Endothelial cell (in vitro differentiated cells): ENCODE data around the gene EARS2. TPM values are rescaled to one million over a fixed set of nuclear protein-coding genes. Genes with fewer than 3 reads are reported as not detected.

Experiments used
- DNase-seq: peaks from one replicate; pipeline ENCODE4 v3.0.0; 2021; ENCODE audit warnings: low spot score
- H3K27ac Mint-ChIP-seq: one replicate; pipeline ENCODE4 v1.8.0; 2021; ENCODE audit warnings: mixed read lengths, inconsistent platforms; ENCODE audit not compliant: unreplicated experiment
- H3K27me3 Mint-ChIP-seq: one replicate; pipeline ENCODE4 v1.8.0; 2021; ENCODE audit warnings: mild to moderate bottlenecking, moderate library complexity, mixed read lengths, inconsistent platforms; ENCODE audit not compliant: unreplicated experiment
- H3K36me3 Mint-ChIP-seq: one replicate; pipeline ENCODE4 v1.8.0; 2021; ENCODE audit warnings: mild to moderate bottlenecking, low read depth, mixed read lengths, inconsistent platforms; ENCODE audit not compliant: unreplicated experiment
- H3K4me1 Mint-ChIP-seq: one replicate; pipeline ENCODE4 v1.8.0; 2021; ENCODE audit warnings: mild to moderate bottlenecking, mixed read lengths, inconsistent platforms; ENCODE audit not compliant: unreplicated experiment
- H3K4me3 Mint-ChIP-seq: one replicate; pipeline ENCODE4 v1.8.0; 2021; ENCODE audit warnings: mild to moderate bottlenecking, mixed read lengths, inconsistent platforms; ENCODE audit not compliant: unreplicated experiment
- H3K9me3 Mint-ChIP-seq: one replicate; pipeline ENCODE4 v1.8.0; 2021; ENCODE audit warnings: mixed read lengths, inconsistent platforms; ENCODE audit not compliant: unreplicated experiment
- CTCF ChIP-seq: fragments of 200-600 bp; sonication (generic); IDR thresholded peaks from one replicate; pipeline ENCODE4 v1.5.0; 2021; ENCODE audit warnings: antibody characterized with exemption; ENCODE audit not compliant: unreplicated experiment
- total RNA-seq: library from RNA; stranded (reverse); fragmentation: NEBNext Ultra II Directional; extraction: Animal tissue kit (Norgen Biotek cat#: 25700); gene quantifications from one replicate; pipeline ENCODE4 v1.2.1, GENCODE V29; 2021; ENCODE audit not compliant: unreplicated experiment

The EARS2 gene
- total RNA-seq, 1 donor from 2014 or later: 14.1 TPM

DNA sequence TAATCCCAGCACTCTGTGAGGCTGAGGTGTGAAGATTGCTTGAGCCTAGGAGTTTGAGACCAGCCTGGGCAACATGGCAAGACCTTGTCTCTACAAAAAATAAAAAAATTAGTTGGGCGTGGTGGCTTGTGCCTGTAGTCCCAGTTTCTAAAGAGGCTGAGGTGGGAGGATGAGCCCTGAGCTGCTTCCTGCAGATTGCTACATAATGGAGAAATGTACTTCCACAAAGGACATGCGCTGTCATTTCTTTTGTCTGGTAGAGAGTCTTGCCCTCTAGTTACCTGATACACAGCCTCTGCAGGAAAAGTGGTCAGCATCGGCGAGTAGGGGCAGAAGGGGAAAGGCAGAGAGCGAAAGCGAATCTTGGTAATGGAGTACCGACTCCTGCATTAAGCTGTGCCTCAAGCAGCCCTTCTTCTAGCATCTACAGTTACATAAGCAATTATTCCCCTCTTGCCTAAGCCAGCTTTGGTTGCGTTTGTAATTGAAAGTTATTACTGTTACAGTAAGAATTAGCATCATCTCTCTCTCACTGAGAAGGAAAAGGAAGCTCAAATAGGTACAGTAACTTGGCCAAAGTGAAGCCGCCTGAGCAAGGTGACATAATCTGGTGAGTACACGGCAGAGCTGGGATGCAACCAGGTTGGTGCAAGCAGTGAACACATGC, 28.4 kb downstream of the EARS2 start:
- Mint-ChIP-seq H3K27me3 (peaks cover 3% of the 10 kb centered on the region), H3K36me3 (peaks cover 21% of the 10 kb centered on the region), H3K4me1 (no peaks in the 10 kb centered on the region), H3K27ac (no peak overlapping the region), H3K4me3 (no peak overlapping the region), H3K9me3 (no peaks in the 10 kb centered on the region)
- DNase-seq: no peak
- no peak for TF ChIP-seq CTCF

DNA sequence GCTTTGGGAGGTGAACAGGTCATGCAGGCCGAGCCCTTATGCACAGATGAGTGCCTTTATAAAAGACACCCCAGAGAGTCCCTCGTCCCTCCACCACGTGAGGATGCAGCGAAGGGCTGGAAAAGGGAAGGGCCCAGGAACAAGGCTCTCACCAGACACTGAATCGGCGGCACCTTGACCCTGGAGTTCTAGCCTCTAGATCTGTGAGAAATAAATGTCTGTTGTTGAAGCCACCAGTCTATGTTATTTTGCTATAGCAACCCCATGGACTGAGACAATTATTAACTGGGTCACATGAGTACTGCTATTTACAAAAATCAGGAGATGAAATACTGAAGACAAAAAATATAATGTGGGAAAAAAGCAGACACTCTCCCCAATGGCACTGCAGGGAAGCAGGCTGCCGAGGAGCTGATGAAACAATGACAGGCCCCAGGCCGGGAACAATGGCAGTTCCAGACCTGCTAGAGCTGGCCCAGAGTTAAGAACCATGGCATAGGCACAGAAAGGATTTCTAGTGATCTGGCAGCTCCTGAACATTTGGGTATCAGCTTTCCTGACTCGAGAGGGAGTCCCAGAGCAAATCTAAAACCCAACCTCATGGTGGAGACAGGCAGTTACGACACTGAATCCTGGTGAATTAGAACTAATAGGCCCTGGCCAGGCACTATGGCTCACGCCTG, 29.0 kb downstream of the EARS2 start:
- Mint-ChIP-seq H3K4me3 (no peak overlapping the region), H3K27me3 (peaks cover 3% of the 10 kb centered on the region), H3K9me3 (no peaks in the 10 kb centered on the region), H3K36me3 (peaks cover 23% of the 10 kb centered on the region), H3K27ac (no peak overlapping the region), H3K4me1 (no peaks in the 10 kb centered on the region)
- no peak for DNase-seq
- no peak for TF ChIP-seq CTCF

- H3K4me1 Mint-ChIP-seq: no peaks in the 10 kb centered on the region
- TF ChIP-seq CTCF: no peak
- no peak overlapping the region for H3K4me3 Mint-ChIP-seq
- DNase-seq: no peak
- H3K27me3 Mint-ChIP-seq: peaks cover 6% of the 10 kb centered on the region
- H3K9me3 Mint-ChIP-seq: no peaks in the 10 kb centered on the region
- peaks cover 25% of the 10 kb centered on the region for H3K36me3 Mint-ChIP-seq
- H3K27ac Mint-ChIP-seq: no peak overlapping the region
Observed at GRCh38 chr16:23524886-23525285, 32.3 kb downstream of the EARS2 start.

DNA sequence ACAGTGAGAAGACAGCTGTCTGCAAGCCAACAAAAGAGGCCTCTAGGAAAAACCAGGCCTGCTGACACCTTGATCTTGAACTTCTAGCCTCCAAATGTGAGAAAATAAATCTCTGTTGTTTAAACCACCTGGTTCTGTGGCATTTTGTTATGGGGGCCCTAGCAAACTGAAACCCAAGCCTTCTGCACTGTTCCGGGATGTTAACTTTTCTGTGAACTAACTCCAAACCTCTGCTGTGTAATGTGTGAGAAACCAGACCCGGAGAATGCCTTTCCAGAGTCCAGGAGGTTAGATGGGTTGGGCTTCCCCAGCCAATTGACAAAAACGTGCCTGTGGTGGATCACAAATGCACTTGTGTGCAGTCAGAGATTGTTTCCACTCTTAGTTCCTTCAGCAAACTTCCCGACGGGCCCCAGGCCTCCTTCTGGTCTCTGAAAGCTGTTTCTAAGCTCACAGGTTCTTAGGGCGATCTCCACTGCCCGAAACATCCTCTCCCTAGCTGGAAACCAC, 33.2 kb downstream of the EARS2 start:
- no peak for TF ChIP-seq CTCF
- Mint-ChIP-seq H3K27ac (no peak overlapping the region), H3K9me3 (no peaks in the 10 kb centered on the region), H3K36me3 (peaks cover 25% of the 10 kb centered on the region), H3K4me3 (no peak overlapping the region), H3K4me1 (no peaks in the 10 kb centered on the region), H3K27me3 (peaks cover 6% of the 10 kb centered on the region)
- DNase-seq: no peak

- no peak overlapping the region for H3K4me3 Mint-ChIP-seq
Observed at GRCh38 chr16:23523321-23523720, 33.8 kb downstream of the EARS2 start.

More at GRCh38 chr16:23523321-23523720, 33.8 kb downstream of the EARS2 start:
- H3K4me1 Mint-ChIP-seq: no peaks in the 10 kb centered on the region
- no peak for DNase-seq
- H3K36me3 Mint-ChIP-seq: peaks cover 25% of the 10 kb centered on the region
- H3K9me3 Mint-ChIP-seq: no peaks in the 10 kb centered on the region
- H3K27me3 Mint-ChIP-seq: peaks cover 6% of the 10 kb centered on the region
- no peak overlapping the region for H3K27ac Mint-ChIP-seq
- TF ChIP-seq CTCF: no peak
